B cell (primary cell): ENCODE measurements around the gene PITRM1. TPM values are rescaled to one million over a fixed set of nuclear protein-coding genes. Genes with fewer than 3 reads are reported as not detected.

Experiments
- ATAC-seq: fragments of 200-7000 bp; cut with Tn5 transposase; one replicate; pipeline ENCODE4 v1.10.0; 2021; ENCODE audit warnings: low read depth, mild to moderate bottlenecking, moderate number of reproducible peaks, moderate library complexity
- CTCF ChIA-PET: fragments of 350-600 bp; sonication (Branson Sonifier 250); formaldehyde crosslinking; loops from one replicate; lab custom pipeline; 2021; ENCODE audit warnings: antibody characterized with exemption, inconsistent platforms; lab: Charles Lee
- POLR2A ChIA-PET: fragments of 350-600 bp; sonication (Branson Sonifier 250); formaldehyde crosslinking; loops from one replicate; lab custom pipeline; 2021; ENCODE audit warnings: antibody characterized with exemption; lab: Charles Lee
- DNase-seq: peaks from one replicate; pipeline ENCODE4 v3.0.0; 2013
- H2AFZ ChIP-seq: 2 replicates; pipeline ENCODE4 v1.6.1; 2012; ENCODE audit warnings: mild to moderate bottlenecking, low read depth, low read length; ENCODE audit not compliant: insufficient read depth, poor library complexity, severe bottlenecking
- H3K27ac ChIP-seq, 2 donors: 1 replicate in 1 of 2; 2 replicates in 1 of 2; pipeline ENCODE4 v1.5.1; 2012 to 2013; ENCODE audit warnings: low read length in 2 of 2, mild to moderate bottlenecking in 2 of 2, moderate library complexity in 1 of 2
- H3K27me3 ChIP-seq, 4 experiments: fragments of 200-600 bp in 1 of 4; sonication (generic) in 1 of 4; replicated peaks in 1 of 4; 1 replicate in 2 of 4; 2 replicates in 2 of 4; pipeline versions ENCODE4 v1.6.1 to v1.7.0; 2013 to 2016; ENCODE audit warnings: low read length in 3 of 4, mild to moderate bottlenecking in 2 of 4, mixed read lengths in 1 of 4, moderate library complexity in 1 of 4; ENCODE audit not compliant: insufficient read depth in 4 of 4, control insufficient read depth in 3 of 4; ENCODE audit errors: control extremely low read depth in 1 of 4
- H3K36me3 ChIP-seq, 2 experiments: replicated peaks in 1 of 2; 1 replicate in 1 of 2; 2 replicates in 1 of 2; pipeline versions ENCODE4 v1.6.1 to v1.7.1; 2013; ENCODE audit warnings: low read length in 1 of 2; ENCODE audit not compliant: insufficient read depth in 2 of 2, control insufficient read depth in 1 of 2; ENCODE audit errors: control extremely low read depth in 1 of 2, extremely low read depth in 1 of 2
- H3K4me1 ChIP-seq, 2 donors: fragments of 200-600 bp in 1 of 2; sonication (generic) in 1 of 2; 1 replicate in 1 of 2; 2 replicates in 1 of 2; pipeline versions ENCODE4 v1.5.1 to v1.6.1; 2013 to 2017; ENCODE audit warnings: low read length in 2 of 2; ENCODE audit not compliant: control insufficient read depth in 2 of 2, insufficient read depth in 2 of 2
- H3K4me2 ChIP-seq: replicated peaks from 2 replicates; pipeline ENCODE3; 2012; ENCODE audit warnings: mild to moderate bottlenecking, low read depth, low read length; ENCODE audit not compliant: poor library complexity, severe bottlenecking
- H3K4me3 ChIP-seq, 5 experiments: fragments of 200-600 bp in 1 of 5; sonication (generic) in 1 of 5; 1 replicate in 3 of 5; 2 replicates in 2 of 5; pipeline versions ENCODE4 v1.5.1 to v1.7.0; 2011 to 2016; ENCODE audit warnings: low read length in 4 of 5, mild to moderate bottlenecking in 4 of 5, low read depth in 2 of 5, control low read depth in 1 of 5, moderate library complexity in 1 of 5; ENCODE audit not compliant: insufficient read depth in 1 of 5; ENCODE audit errors: control extremely low read depth in 1 of 5, extremely low read depth in 1 of 5
- H3K79me2 ChIP-seq: fragments of 200-600 bp; sonication (generic); one replicate; pipeline ENCODE4 v1.6.0; 2016; ENCODE audit warnings: low read length; ENCODE audit not compliant: control insufficient read depth, insufficient read depth
- H3K9ac ChIP-seq: fragments of 200-600 bp; sonication (generic); 2 replicates; pipeline ENCODE4 v1.6.1; 2017; ENCODE audit warnings: mild to moderate bottlenecking, low read length, moderate library complexity
- H3K9me3 ChIP-seq, 3 donors: one replicate each; pipeline versions ENCODE4 v1.6.1 to v1.7.1; 2013; ENCODE audit warnings: low read length in 2 of 3; ENCODE audit not compliant: control insufficient read depth in 2 of 3, insufficient read depth in 1 of 3; ENCODE audit errors: control extremely low read depth in 1 of 3
- H4K20me1 ChIP-seq: 2 replicates; pipeline ENCODE4 v1.6.0; 2012; ENCODE audit warnings: mild to moderate bottlenecking, low read length; ENCODE audit not compliant: insufficient read depth, control insufficient read depth, poor library complexity, severe bottlenecking
- H3K27ac Mint-ChIP-seq: one replicate; pipeline ENCODE4 v1.8.0; 2021; ENCODE audit warnings: mixed read lengths
- H3K27me3 Mint-ChIP-seq: one replicate; pipeline ENCODE4 v1.8.0; 2021; ENCODE audit warnings: mixed read lengths
- H3K4me1 Mint-ChIP-seq: one replicate; pipeline ENCODE4 v1.8.0; 2021; ENCODE audit warnings: mixed read lengths
- H3K4me3 Mint-ChIP-seq: one replicate; pipeline ENCODE4 v1.8.0; 2021; ENCODE audit warnings: mixed read lengths
- H3K9me3 Mint-ChIP-seq: one replicate; pipeline ENCODE4 v1.8.0; 2022; ENCODE audit warnings: mixed read lengths; ENCODE audit not compliant: insufficient read depth
- CTCF ChIP-seq: fragments of 200-600 bp; IDR thresholded peaks from one replicate; pipeline ENCODE4 v1.8.0; 2022; ENCODE audit warnings: antibody characterized with exemption, mild to moderate bottlenecking
- EZH2 ChIP-seq: IDR thresholded peaks from 2 replicates; pipeline ENCODE4 v1.6.1; 2012; ENCODE audit warnings: borderline replicate concordance, low read depth, mild to moderate bottlenecking, moderate library complexity, low read length; ENCODE audit not compliant: insufficient read depth, poor library complexity, severe bottlenecking
- WGBS: methylation state at CpG from one replicate; pipeline ENCODE4 v1.1.5; 2013; ENCODE audit warnings: missing lambda C conversion rate; ENCODE audit not compliant: insufficient coverage; 5-methylcytosine and 5-hydroxymethylcytosine counted together
- intact Hi-C: fragments of 100-400 bp; cut with micrococcal nuclease; formaldehyde crosslinking; loops from one replicate; pipeline ENCODE4 v1.10.0; 2022
- polyA plus RNA-seq: library from polyadenylated mRNA; depleted of rRNA; stranded (reverse); fragments of >200 nt; gene quantifications from 2 replicates; pipeline ENCODE4 v1.2.3, GENCODE V29; 2012
- total RNA-seq, 2 donors: library from RNA; stranded (reverse); fragments of 120-200 nt in 1 of 2; gene quantifications; 1 replicate in 1 of 2; 2 replicates in 1 of 2; pipeline versions ENCODE4 v1.2.3 to v1.2.4, GENCODE V29; 2013 to 2022

PITRM1 gene
- total and polyA plus RNA-seq, 2 donors (not counting 1 experiment from before 2014, with no cell fraction given): 50.7 to 71.1 TPM

- no peak for ATAC-seq
- H3K9me3 Mint-ChIP-seq: no peaks in the 10 kb centered on the region
- no peak overlapping the region for H3K4me3 Mint-ChIP-seq
- ChIA-PET POLR2A (no interaction called here), CTCF (no interaction called here)
- intact Hi-C loops: no loop called here
- DNase-seq: no peak
- WGBS: 98% methylated on average over 16 of the region's 17 CpGs
- H3K4me1 Mint-ChIP-seq: no peaks in the 10 kb centered on the region
- Histone ChIP-seq H3K4me2 (no peak overlapping the region), H3K9ac (no peak overlapping the region), H3K79me2 (no peaks in the 10 kb centered on the region), H2AFZ (no peak overlapping the region), H3K27ac (no peak overlapping the region), H3K36me3 (peaks cover 9 to 85% of the 10 kb centered on the region in 2 experiments), H3K4me3 (no peak overlapping the region), H4K20me1 (no peaks in the 10 kb centered on the region), H3K9me3 (no peaks in the 10 kb centered on the region), H3K27me3 (no peaks in the 10 kb centered on the region), H3K4me1 (no peaks in the 10 kb centered on the region)
- TF ChIP-seq EZH2: no peak
- no peak for TF ChIP-seq CTCF
- no peak overlapping the region for H3K27ac Mint-ChIP-seq
- no peaks in the 10 kb centered on the region for H3K27me3 Mint-ChIP-seq
These were observed 29.2 kb downstream of the PITRM1 start for GRCh38 chr10:3143366-3143765.

- Mint-ChIP-seq H3K4me1 (no peaks in the 10 kb centered on the region), H3K9me3 (no peaks in the 10 kb centered on the region), H3K4me3 (no peak overlapping the region), H3K27ac (no peak overlapping the region), H3K27me3 (no peaks in the 10 kb centered on the region)
- POLR2A ChIA-PET: no interaction called here
- over 99% methylated on average over 14 of the region's 14 CpGs for WGBS
- Histone ChIP-seq H3K4me2 (no peak overlapping the region), H3K36me3 (peaks cover 9 to 85% of the 10 kb centered on the region in 2 experiments), H3K9me3 (no peaks in the 10 kb centered on the region), H3K9ac (no peak overlapping the region), H3K4me3 (no peak overlapping the region), H3K27me3 (no peaks in the 10 kb centered on the region), H4K20me1 (no peaks in the 10 kb centered on the region), H3K79me2 (no peaks in the 10 kb centered on the region), H3K4me1 (no peaks in the 10 kb centered on the region), H2AFZ (no peak overlapping the region), H3K27ac (no peak overlapping the region)
- TF ChIP-seq EZH2 (no peak), CTCF (no peak)
- DNase-seq: no peak
- intact Hi-C loops: no loop called here
- CTCF ChIA-PET: no interaction called here
- ATAC-seq: no peak
These were observed 30.3 kb downstream of the PITRM1 start for GRCh38 chr10:3142146-3142875.
